Adrenal gland (tissue), 12 donors: ENCODE measurements around the gene ADGRF1. TPM values are rescaled to one million over a fixed set of nuclear protein-coding genes. Genes with fewer than 3 reads are reported as not detected.
"Not testable (repeated sequence)": the region's sequence is repeated elsewhere in the genome, so short reads cannot be mapped to it uniquely, and the experiment has no call there.

ENCODE experiments used
- DNase-seq, 7 donors: peaks; one replicate each; pipeline ENCODE4 v3.0.0-alpha.2; 2019 to 2020
- H3K27ac ChIP-seq, 5 donors: fragments of 200-600 bp; sonication (generic) in 4 of 5; 1 replicate in 3 of 5; 2 replicates in 2 of 5; pipeline versions ENCODE4 v1.5.1 to v1.8.0; 2016 to 2020; ENCODE audit warnings: mild to moderate bottlenecking in 1 of 5
- H3K27me3 ChIP-seq: fragments of 200-600 bp; 2 replicates; pipeline ENCODE4 v1.8.0; 2021
- H3K36me3 ChIP-seq, 2 donors: fragments of 200-600 bp; replicated peaks in 1 of 2; 1 replicate in 1 of 2; 2 replicates in 1 of 2; pipeline versions ENCODE4 v1.5.1 to v1.8.0; 2018 to 2022
- H3K4me1 ChIP-seq, 2 donors: fragments of 200-600 bp; replicated peaks in 1 of 2; 1 replicate in 1 of 2; 2 replicates in 1 of 2; pipeline versions ENCODE4 v1.5.1 to v1.8.0; 2018 to 2021
- H3K4me3 ChIP-seq, 4 donors: fragments of 200-600 bp; sonication (generic) in 3 of 4; one replicate each; pipeline ENCODE4 v1.5.1; 2016 to 2018
- H3K9me3 ChIP-seq, 3 donors: fragments of 200-600 bp; sonication (generic) in 1 of 3; replicated peaks in 1 of 3; 1 replicate in 2 of 3; 2 replicates in 1 of 3; pipeline versions ENCODE4 v1.5.1 to v1.8.0; 2016 to 2021
- POLR2A ChIP-seq, 2 donors: fragments of 450-650 bp; IDR thresholded peaks; one replicate each; pipeline ENCODE4 v1.6.1; 2017; ENCODE audit warnings: antibody characterized with exemption in 2 of 2, mild to moderate bottlenecking in 2 of 2, moderate library complexity in 1 of 2
- WGBS, 4 donors: extraction: QIAGEN DNeasy Blood & Tissue Kit in 2 of 4; methylation state at CpG; one replicate each; pipeline versions ENCODE4 v1.1.5 to v1.1.7; 2013 to 2017; 5-methylcytosine and 5-hydroxymethylcytosine counted together
- intact Hi-C, 2 donors: fragments of 100-400 bp; cut with DNase I; formaldehyde crosslinking; loops; one replicate each; pipeline versions ENCODE4 v1.14.1 to v1.15.0; 2022 to 2023
- polyA plus RNA-seq, 3 donors: library from polyadenylated mRNA; stranded (reverse); fragments of 200-250 nt in 2 of 3; fragments of 350-450 nt in 1 of 3; fragmentation: Illumina TruSeq in 1 of 3; extraction: RNeasy Lipid Tissue Mini Kit (QIAGEN cat#74804) in 1 of 3; gene quantifications; one replicate each; pipeline ENCODE4 v1.2.3, GENCODE V29; 2013 to 2014
- total RNA-seq, 9 donors: library from RNA; depleted of rRNA in 4 of 9; stranded (reverse); fragments of >200 nt in 4 of 9; fragments of 120-200 nt in 1 of 9; fragmentation: NEBNext Ultra II Directional in 1 of 9; extraction: Animal tissue kit (Norgen Biotek cat#: 25700) in 1 of 9; gene quantifications; one replicate each; pipeline versions ENCODE4 v1.1.0 to v1.2.4, GENCODE V29; 2013 to 2023
- TF ChIP-seq, protein P1 (sequence below), 6 experiments: fragments of 450-650 bp in 4 of 6; fragments of 200-600 bp in 2 of 6; sonication (generic) in 1 of 6; IDR thresholded peaks; 1 replicate in 5 of 6; 2 replicates in 1 of 6; pipeline versions ENCODE4 v1.5.1 to v1.8.0; 2016 to 2021; ENCODE audit warnings: antibody characterized with exemption in 6 of 6, mild to moderate bottlenecking in 2 of 6, moderate library complexity in 1 of 6
- donor health status: healthy with polysubstance abuse.
- donor health status: Bipolar disorder and iron deficiency.
- donor health status: DM: yes; HTN: yes; CAD: no.
- donor health status: DM: no; HTN: no; CAD: no.
- donor health status: DM: no; HTN: no; CAD: no.
- donor health status: DM: yes; HTN: yes; CAD: no.

Gene ADGRF1
- total and polyA plus RNA-seq, 12 donors, result under 0.01 to 0.25 (median 0.22) TPM; not detected in 7

DNA sequence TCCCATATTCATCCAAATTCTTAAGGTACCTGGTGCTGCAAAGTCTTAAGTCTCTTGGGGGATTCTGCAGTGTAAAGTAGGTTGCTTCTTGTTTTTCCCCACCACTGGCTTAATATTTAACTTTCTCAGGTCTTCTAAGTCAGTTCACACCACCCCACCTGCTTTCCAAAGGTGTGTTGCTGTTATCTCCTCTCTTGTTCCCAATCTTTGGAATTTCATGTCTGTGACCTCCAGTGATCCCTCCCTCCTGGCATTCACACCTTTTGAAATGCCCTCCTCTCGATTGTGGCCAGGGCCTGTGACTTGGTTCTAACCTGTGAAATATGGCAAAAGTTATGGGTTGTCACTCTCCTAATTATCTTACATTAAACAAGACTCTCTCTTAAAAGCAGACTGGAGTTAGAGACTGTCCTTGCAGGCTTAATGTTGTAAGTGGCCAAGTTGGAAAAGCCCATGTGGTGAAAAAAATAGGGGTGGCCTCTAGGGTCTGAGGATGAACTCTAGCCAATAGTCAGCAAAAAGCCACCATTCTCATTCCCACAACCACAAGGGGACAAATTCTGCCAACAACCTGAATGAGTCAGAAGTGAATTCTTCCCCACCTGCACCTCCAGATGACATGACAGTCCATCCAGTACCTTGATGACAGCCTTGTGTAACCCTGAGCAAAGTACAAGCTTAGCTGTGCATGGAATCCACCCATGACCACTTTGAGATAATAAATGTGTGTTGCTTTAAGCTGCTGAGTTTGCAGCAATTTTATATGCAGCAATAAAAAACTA is 45.1 kb downstream of the ADGRF1 start:
- no peak for DNase-seq
- H3K27me3 ChIP-seq, result no peaks in the 10 kb centered on the region
- 50 to 68% (median 63%) methylated on average over 1 of the region's 1 CpG for WGBS, 4 donors
- H3K9me3 ChIP-seq, result no peaks in the 10 kb centered on the region
- H3K4me3 ChIP-seq, result no peak overlapping the region
- TF ChIP-seq, protein P1, sequence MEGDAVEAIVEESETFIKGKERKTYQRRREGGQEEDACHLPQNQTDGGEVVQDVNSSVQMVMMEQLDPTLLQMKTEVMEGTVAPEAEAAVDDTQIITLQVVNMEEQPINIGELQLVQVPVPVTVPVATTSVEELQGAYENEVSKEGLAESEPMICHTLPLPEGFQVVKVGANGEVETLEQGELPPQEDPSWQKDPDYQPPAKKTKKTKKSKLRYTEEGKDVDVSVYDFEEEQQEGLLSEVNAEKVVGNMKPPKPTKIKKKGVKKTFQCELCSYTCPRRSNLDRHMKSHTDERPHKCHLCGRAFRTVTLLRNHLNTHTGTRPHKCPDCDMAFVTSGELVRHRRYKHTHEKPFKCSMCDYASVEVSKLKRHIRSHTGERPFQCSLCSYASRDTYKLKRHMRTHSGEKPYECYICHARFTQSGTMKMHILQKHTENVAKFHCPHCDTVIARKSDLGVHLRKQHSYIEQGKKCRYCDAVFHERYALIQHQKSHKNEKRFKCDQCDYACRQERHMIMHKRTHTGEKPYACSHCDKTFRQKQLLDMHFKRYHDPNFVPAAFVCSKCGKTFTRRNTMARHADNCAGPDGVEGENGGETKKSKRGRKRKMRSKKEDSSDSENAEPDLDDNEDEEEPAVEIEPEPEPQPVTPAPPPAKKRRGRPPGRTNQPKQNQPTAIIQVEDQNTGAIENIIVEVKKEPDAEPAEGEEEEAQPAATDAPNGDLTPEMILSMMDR (IDR thresholded peaks at IDR 0.05), result no peak
- no peak for TF ChIP-seq POLR2A (IDR thresholded peaks at IDR 0.05)
- intact Hi-C loops, result loop anchor here in 1 of 2 donors (10.0 kb wide), 1 partner anchor 142 kb away; no protein-coding TSS in a partner anchor
- H3K4me1 ChIP-seq, result no peaks in the 10 kb centered on the region
- no peaks in the 10 kb centered on the region for H3K36me3 ChIP-seq
- no peak overlapping the region for H3K27ac ChIP-seq

DNA sequence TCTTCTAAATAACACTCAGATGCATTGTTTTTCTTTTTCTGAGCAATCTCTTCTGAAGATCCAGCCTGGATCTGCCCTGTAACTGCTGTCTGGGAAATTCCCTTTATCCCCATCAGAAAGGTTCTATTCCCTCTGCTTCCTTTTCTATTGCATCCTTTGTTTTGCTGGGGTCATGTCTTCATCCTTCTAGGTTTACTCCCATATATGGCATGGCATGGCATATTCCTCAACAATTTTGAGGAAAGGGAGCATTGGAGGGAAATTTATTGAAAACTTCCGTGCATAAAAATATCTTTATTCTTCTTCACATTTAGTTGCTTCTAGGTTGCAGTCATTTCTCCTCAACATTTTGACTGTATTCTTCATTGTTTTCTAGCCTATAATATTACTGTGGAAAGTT is 47.2 kb downstream of the ADGRF1 start:
- no peak for DNase-seq
- WGBS, 4 donors, result 24 to 96% (median 46%) methylated on average over 1 of the region's 1 CpG
- TF ChIP-seq, protein P1 (IDR thresholded peaks at IDR 0.05), result no peak
- no peak for TF ChIP-seq POLR2A (IDR thresholded peaks at IDR 0.05)

DNA sequence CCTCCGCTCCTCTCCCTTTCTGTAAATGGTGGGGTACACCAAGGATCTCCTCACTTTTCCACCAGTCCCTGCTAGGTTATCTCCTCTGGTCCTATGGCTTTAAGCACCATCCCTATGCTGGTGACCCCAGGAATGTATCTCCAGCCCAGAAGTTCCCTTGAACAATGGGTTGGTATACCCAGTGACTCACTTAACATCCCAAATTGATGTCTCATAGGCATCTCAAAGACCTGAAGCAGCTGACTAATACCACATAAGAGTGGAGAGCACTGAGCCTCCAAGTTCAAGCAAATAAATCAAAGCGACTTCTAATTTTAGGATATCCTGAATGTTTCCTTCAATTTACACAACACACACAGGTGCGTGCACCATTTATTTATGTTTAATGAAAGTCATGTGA is 48.3 kb downstream of the ADGRF1 start:
- DNase-seq, result no peak
- no peaks in the 10 kb centered on the region for H3K9me3 ChIP-seq
- no peaks in the 10 kb centered on the region for H3K36me3 ChIP-seq
- H3K4me1 ChIP-seq, result peaks cover 9 to 17% of the 10 kb centered on the region in 2 donors
- TF ChIP-seq, protein P1 (IDR thresholded peaks at IDR 0.05), result no peak
- no peak for TF ChIP-seq POLR2A (IDR thresholded peaks at IDR 0.05)
- no peak overlapping the region for H3K27ac ChIP-seq
- intact Hi-C loops, result loop anchor here in 1 of 2 donors (10.0 kb wide), 1 partner anchor 139 kb away; no protein-coding TSS in a partner anchor
- H3K27me3 ChIP-seq, result no peaks in the 10 kb centered on the region
- WGBS, 4 donors, result 84 to 91% (median 86%) methylated on average over 3 of the region's 3 CpGs
- no peak overlapping the region for H3K4me3 ChIP-seq

More for the DNA sequence above, 47.2 kb downstream of the ADGRF1 start:
- Histone ChIP-seq H3K4me1 (peaks cover 6 to 12% of the 10 kb centered on the region in 2 donors), H3K27ac (no peak overlapping the region), H3K9me3 (no peaks in the 10 kb centered on the region), H3K27me3 (no peaks in the 10 kb centered on the region), H3K4me3 (no peak overlapping the region), H3K36me3 (no peaks in the 10 kb centered on the region)
- intact Hi-C loops, result loop anchor here in 1 of 2 donors (10.0 kb wide), 1 partner anchor 140 kb away; no protein-coding TSS in a partner anchor

DNA sequence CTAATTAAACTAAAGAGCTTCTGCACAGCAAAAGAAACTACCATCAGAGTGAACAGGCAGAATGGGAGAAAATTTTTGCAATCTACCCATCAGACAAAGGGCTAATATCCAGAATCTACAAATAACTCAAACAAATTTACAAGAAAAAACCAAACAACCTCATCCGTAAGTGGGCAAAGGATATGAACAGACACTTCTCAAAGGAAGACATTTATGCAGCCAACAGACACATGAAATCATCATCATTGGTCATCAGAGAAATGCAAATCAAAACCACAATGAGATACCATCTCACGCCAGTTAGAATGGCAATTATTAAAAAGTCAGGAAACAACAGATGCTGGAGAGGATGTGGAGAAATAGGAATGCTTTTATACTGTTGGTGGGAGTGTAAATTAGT is 49.7 kb downstream of the ADGRF1 start:
- DNase-seq, H3K9me3 ChIP-seq, H3K27me3 ChIP-seq, H3K36me3 ChIP-seq, H3K4me3 ChIP-seq, H3K27ac ChIP-seq: not testable (repeated sequence)
- intact Hi-C loops, result loop anchor here in 1 of 2 donors (10.0 kb wide), 1 partner anchor 138 kb away; no protein-coding TSS in a partner anchor
- 80 to 94% (median 90%) methylated on average over 2 of the region's 2 CpGs for WGBS, 4 donors
- H3K4me1 ChIP-seq, result peaks cover 9 to 17% of the 10 kb centered on the region in 2 donors
